ENCODE results near the gene MCTP1.

DNA sequence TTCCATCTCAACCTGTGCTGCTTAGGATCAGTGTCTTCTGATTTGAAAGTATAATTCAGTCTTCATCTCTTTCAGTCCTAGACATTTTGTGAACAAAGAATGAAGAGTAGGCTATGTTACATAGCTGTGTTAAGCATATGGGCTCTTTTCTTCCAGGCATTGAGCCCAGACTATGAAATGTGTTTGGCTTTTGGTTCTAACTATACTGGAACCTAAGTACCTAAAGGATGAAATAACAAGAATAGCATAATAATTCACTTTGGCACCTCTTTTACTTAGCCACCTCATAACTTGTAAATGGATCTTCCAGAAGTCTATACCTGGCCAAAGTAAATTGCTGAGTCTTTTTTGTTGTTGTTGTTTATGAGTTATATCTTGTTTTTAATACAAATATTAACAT lies 595.0 kb downstream of the MCTP1 start:
- TF ChIP-seq CTCF (IDR thresholded peaks at IDR 0.05; ENCODE audit: poor library complexity) (no peak), EZH2 (IDR thresholded peaks at IDR 0.05; ENCODE audit: borderline replicate concordance) (no peak)

Data from hepatocyte (in vitro differentiated cells).